Activated T-helper 1 cell treated with anti-CD3 and anti-CD28 coated beads, Interleukin-2, amount 50 U/mL, for 16 hours (primary cell): ENCODE data around the gene S100A13.

ENCODE experiments used
- DNase-seq, 2 donors: peaks; one replicate each; pipeline ENCODE4 v3.0.0-alpha.2; 2020; ENCODE audit warnings: low read depth in 1 of 2, low spot score in 1 of 2

S100A13 gene

DNA sequence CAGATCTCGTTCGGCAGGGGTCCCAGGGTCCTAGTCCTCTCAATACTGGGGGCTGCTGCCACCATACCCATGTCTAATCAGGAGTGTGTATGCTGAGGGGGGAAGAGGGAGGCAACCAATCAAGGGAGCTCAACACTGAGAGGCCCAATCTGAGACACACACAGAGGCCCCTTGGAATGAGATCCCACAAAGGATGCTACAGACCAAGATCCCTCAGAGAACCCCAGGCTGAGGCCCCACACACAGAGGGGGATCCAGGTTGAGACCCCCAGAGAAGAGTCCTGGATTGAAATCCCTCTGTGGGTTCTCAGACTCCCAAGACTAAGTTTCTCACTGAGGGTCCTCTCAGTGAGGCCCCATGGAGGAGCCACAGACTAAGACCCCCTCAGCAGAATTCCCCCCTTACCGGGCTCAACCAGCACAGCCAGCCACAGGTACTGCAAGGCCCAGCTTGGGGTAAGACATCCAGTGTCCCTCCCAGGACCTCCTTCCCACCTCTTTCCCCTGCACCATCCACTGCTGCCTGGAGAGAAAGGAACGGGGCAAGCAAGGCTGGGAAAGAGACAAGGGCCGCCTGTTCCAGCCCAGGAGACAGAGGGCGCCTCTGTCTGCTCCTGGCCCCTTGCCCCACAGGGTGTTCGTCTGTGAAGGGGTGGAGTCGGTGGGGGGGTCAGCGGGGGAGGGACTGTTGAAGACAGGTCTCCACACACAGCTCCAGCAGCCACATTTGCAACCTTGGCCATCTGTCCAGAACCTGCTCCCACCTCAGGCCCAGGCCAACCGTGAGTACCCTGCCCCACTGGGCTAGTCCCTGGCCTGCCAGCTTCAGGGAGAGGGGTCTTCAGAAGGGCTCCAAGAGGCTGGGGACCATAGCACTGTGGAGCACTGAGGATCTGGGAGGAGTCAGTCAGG, 666 bp upstream of the S100A13 start, which contains the start of gene S100A1:
TSS of gene S100A1 (plus strand) at position 720 of the 912 bp plus-strand sequence. CDS start 2,088 bp downstream, outside the sequence.
- DNase-seq, result no peak

DNA sequence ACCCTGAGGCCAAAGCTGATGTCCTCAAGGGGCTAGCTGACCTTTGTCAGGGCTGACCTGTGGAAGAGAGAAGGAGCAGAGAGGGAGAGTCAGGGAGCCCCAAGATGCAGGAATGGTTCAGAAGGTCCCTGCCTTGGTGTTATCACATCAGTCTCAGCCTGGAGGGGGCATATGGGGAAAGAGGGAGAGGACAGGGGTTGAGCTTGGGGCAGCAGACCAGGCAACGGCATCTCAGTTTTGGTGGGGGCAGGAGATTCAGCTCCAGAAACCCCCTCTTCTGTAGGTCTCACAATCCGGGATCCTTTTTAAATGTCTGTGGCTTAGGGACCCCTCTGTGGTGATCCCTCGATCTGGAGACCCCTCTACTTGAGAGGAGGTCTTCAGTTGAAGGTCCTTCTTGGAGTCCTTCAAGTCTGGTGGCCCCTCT, 815 bp downstream of the S100A13 start:
- no peak for DNase-seq

DNA sequence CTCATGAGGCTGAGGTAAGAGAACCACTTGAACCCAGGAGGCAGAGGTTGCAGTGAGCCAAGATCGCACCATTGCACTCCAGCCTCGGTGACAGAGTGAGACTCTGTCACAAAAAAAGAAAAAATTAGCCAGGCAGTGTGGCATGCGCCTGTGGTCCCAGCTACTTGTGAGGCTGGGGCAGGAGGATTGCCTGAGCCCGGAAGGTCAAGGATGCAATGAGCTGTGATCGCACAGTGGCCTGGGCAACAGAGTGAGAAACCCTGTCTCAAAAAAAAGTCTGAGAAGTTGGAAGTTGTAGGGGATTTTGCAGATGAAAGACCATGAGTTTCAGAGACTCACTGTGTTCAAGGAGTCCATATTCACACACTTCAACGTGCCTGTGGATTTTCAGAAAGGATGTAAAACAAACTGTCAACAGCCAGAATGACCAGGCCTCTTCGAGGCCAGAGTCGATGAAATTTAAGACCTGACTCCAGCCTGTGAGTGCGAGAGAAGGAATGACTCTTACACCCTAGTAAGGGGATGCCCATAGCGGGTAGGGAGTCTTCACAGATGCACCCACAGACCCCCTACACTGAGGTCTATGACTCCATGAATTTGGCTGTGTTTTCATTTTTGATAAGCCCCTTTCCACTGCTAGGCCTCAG, 2.2 kb downstream of the S100A13 start:
- DNase-seq, result no peak

DNA sequence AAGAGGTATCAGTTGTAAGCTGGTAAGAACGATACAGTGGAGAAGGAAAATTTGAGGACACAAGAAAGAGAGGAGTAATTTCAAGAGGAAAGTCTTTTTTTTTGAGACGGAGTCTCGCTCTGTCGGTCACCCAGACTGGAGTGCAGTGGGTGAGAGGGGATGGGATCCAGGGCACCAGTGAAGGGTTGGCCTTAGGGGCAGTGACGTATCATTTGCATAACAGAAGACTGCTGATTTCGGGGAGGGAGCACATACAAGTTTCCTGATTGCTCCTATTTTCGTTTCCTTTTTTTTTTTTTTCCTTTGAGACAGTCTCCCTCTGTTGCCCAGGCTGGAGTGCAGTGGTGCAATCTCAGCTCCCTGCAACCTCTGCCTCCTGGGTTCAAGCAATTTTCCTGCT, 4.2 kb downstream of the S100A13 start:
- DNase-seq, result no peak

DNA sequence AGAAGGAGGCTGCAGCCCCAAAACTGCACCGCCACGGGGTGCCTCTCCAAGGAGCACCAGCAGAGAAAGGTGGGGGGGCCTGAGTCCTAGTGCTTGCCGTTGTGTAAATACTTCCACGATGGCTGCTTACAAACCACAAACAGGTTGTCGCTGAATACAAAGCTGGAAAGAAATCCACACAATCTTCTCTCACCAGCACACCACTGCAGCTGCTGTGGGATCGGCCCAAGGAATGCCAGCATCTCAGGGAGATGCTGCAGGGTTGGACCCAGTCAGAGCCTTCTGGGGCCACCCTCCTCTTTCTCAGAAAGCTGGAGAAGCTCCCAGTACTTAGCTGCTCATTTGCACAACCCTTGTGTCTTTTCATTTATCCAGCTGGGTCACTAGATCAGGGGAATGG, 8.1 kb downstream of the S100A13 start:
- no peak for DNase-seq

DNA sequence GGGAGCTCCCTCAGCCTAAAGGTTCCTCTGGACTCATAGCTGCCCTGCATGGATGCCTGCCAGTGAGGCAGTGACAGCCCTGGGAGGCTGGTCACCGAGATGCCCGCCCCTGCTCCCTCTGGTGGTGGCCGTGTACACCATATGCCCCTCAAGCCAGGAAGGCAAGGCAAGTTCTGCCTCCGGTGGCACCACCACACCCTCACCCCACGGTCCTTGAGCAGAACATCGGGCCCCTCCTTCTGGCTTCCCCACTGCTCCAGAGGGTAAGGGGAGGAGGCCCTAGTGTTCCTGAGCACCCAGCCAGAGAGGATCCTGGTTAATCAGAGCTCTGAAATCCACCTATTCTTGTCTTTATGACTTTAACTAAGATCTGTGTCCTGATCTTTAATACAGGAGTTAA, 9.6 kb downstream of the S100A13 start:
- DNase-seq, result peak; percentile 31 to 53

DNA sequence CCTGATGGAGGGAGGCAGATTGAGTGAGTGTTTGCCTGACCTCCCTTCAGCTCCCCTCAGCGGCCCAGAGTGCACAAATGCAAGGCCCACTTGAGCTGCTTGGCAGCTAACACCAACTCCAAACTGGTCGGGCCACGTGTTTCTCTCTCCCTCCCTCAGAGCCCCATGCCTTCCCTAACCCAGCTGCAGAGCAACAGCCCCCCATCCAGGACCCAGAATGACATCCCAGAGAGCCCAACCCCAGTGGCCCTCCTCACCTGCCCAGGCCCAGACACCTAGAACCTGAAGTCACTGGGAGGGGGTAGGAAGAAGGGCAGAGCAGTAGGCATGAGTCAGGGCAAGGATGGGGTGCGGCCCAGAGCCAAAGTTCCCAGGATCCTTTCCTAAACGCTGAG, 10.4 kb downstream of the S100A13 start:
- no peak for DNase-seq

DNA sequence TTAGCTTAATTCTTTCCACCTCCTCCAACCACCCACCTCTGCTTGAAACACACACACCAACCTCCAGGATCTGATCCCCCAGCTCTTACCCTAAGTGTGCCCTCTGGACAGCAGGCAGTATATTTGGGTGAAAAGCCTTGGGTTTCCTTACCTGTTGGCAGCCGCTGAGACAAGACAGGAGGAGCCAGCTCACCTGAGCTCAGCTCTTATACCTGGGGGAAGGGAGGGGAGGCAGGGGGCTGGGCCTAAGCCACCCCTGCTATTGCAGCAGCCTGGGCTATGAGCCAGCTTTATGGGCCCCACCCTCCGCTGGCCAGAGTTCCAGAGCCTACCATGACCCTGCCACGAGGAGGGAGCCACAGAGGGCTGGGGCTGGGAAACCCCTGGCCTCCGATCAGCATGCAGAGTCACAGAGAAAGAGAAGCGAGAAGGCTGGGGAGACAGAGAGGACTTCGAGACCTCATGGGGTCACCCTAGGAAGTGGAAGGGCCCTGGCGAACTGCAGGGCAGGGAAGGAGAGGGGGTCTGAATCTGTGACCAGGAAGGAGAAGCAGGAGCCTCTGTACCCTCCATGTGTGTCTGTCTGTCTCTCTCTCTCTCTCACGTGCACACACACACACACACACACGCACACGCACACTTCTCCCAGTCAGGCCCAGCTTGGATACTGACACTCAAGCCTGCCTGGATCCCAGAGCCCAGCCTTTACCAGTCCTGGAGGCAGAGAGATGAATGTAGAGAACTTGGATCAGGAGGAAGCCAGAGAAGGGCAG, 11.0 kb downstream of the S100A13 start, which contains the start of gene S100A14:
TSS of gene S100A14 (minus strand) at position 182 of the 773 bp plus-strand sequence. CDS start 467 bp downstream, outside the sequence.
- no peak for DNase-seq

DNA sequence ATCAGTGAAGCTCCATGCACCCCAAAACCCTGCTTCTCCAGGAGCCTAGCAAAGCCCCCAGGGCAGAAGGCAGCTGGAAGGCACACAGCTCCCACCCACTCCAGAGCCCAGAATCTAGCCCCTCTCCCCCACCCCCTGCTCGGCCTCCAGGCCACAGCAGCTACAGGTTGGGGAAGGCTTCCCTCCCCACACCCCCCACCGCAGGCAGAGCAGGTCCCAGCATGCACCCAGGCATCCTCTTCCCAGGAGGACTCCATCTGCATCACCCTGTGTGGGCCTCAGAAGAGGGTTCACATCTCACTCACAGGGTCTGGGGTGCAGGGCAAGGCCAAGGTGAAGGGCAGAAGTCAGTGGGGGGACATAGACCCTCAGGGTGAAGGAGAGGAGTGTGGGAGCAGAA, 11.9 kb downstream of the S100A13 start:
- no peak for DNase-seq

DNA sequence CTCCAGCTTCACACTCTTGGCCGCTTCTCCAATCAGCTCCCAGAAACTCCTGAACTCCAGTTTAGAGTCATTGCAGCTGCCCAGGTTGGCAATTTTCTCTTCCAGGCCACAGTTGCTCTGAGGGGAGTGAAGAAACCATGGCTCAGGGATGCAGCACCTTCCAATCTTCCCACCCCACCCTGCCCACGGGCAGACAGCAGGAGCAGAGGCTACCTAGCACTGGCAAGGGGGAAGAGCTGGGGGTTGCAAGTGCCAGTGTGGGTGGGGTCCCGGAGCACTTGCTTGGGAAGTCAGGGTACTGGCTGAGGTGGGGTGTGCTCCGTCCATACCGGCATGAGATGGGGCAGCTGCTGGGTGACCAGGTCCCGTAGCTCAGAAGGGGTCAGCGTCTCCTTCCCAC, 12.4 kb downstream of the S100A13 start:
- DNase-seq, result no peak

DNA sequence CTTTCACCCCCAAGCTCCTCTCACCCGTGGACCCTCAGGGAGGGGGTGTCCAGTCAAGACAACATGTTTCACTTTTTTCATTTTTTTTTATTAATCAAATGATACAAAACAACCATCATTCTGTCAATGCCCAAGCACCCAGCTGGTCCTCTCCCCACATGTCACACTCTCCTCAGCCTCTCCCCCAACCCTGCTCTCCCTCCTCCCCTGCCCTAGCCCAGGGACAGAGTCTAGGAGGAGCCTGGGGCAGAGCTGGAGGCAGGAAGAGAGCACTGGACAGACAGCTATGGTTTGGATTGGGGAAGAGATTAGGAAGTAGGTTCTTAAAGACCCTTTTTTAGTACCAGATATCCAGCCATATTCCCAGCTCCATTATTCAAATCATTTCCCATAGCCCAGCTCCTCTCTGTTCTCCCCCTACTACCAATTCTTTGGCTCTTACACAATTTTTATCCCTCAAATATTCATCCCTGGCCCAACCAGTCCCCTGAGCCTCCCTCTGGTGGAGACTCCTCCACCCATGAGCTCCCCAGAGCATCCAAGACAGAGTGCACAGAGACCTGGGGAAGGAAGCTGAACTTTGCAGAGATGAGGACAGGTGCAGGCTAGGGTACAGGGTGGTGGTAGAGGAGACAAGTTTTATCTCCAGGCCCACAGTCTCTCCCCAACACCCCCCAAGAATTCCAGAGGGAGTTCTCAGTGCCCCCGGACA, 13.0 kb downstream of the S100A13 start:
- no peak for DNase-seq

DNA sequence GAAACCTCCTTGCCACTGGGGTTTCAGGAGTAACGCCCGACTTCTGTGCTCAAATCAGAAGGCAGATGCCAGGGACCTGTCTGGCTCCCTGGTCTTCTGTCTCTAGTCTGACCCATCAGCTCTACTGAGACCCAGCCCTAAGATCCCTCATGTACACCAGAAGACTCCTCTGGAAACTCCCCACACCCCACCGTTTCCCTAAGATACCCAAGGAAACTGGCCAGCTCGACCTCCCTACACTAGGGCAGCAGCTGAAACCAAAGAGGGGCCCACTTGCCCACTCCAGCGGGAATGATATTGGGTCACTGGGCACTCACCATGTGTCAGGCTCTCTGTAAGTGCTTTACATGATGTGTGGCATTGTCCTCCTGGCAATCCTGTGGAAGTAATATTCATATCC, 13.9 kb downstream of the S100A13 start:
- no peak for DNase-seq

DNA sequence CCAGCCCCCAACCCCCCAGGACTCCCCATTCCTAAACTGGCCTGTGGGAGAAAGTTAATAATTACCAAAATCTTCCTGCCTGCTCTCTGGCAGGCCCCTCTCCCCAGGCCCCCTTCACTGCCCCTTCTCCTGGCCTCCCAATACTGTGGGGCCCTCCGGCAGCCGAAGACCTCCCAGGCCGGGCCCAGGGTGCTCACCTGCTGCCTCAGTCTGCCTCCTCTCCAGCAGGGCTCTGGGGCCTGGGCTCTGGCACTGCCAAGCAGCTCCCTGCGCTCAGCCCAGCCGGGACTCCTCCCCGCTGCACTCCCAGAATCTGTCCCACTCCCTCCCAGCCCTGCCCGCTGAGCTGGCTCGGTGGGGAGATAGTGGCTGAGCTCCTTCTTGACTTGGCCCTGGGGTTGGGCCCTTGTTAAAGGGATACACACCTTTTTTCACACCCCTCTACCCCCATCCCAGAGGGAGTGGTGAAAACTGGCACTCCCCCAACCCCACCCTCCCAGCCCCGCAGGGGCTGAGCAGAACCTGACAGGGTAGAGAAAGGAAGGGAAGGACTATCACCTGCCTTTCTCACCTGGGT, 14.5 kb downstream of the S100A13 start, which contains the start of gene S100A16:
TSS of gene S100A16 (minus strand) at position 383 of the 577 bp plus-strand sequence. CDS start 4,986 bp downstream, outside the sequence.
- no peak for DNase-seq

DNA sequence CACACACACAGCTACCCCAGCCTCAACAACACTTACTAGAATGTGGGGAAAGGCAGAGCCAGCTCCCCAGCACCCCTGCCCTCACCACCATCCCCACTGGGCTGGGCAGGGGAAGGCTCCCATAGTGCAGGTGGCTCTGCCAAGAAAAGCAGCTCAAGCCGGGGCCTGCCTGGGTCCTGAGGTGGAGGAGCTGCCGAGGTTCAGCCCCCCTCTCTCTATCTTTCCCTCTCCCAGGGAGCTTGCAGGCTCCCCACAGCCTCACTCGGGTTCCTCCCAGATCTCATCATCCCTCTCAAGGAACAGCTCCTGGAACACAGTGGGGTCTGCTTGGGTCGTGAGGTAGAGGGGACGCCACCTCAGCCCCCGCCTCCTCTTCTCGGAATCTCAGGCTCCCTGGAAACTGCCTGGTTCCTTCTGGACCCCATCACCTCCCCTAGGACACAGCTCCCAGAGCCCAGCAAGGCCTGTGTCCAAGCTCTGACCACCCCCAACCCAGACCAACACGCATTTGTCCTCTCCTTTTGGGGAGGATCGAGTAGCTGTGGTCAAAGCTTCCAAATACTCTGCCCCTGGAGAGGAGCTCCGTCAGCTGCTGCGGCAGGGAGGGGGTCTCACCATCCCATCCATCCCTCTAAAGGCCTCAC, 15.1 kb downstream of the S100A13 start:
- DNase-seq, result no peak

DNA sequence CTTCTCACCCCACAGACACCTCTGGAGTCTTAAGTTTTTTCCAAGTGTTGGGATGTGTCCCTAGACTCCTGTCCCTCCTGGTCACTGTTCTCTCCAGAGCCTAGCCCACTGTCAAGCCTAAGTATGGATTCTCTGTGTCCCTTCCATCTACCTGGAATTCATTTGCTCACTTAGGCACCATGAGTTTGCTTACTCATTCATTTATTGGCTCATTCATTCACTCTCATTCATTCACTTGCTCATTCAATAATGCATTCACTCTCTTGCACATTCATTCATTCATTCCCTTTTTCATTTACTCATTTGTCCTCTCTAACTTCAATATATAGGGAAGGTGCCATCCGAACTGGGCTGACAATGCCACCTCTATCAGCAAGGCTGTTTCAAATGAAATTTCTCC, 15.9 kb downstream of the S100A13 start:
- DNase-seq, result no peak

DNA sequence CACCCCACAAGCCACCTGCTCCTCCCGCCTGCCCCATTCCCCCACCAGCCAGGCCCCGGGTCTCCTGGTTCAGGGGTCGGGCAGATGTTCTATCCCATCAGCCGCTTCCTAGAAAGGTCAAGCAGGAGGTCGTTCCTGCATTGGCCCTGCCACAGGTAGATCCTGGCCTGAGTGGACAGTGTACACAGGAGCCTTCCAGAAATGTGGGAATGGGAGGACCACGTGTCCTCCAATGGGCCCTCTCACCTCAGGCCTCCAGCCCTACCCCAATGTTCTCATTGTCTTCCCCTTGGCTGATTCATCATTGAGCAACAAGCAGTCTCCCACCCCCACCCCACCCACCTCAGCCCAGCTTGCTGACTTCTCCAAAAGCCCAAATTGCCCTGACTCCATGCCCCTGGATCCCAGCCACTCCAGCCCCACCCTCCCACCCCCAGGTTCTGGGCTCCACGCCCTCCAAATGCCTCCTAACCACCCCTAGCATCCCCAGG, 16.4 kb downstream of the S100A13 start:
- DNase-seq, result no peak

DNA sequence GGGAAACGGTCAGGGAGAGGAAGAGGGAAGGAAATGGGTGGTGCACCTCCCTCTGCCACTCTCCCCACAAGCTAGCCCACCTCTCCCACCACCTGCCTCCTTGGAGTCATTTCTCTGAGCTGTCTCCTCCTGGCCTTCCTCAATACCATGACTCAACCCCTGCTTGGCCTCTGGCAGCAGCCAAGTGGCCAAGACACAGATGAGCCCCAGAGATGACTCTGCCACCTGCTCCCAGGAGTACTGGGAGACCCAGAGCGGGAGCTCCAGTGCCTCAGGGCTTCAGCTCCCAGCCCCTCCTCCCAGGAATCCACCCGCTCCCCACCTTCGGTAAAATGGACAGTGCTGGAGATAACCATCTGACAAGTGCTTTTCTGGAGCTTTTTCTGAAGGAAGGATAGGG, 17.0 kb downstream of the S100A13 start:
- no peak for DNase-seq

DNA sequence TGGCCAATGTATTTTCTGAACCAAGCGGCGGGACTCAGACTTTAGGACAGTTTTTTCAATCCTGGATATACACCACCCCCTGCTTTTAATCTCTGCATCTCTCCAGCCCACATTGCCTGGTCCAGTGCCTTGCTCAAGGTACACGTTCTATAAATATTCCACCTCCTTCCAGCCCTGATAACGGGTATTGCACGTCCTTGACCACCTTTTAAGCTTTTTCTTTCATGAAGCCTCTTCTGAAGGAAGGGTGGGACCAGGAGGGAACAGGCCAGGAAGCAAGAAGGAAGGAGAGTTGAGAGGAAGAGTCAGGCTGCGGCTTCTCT, 17.8 kb downstream of the S100A13 start:
- DNase-seq, result no peak

DNA sequence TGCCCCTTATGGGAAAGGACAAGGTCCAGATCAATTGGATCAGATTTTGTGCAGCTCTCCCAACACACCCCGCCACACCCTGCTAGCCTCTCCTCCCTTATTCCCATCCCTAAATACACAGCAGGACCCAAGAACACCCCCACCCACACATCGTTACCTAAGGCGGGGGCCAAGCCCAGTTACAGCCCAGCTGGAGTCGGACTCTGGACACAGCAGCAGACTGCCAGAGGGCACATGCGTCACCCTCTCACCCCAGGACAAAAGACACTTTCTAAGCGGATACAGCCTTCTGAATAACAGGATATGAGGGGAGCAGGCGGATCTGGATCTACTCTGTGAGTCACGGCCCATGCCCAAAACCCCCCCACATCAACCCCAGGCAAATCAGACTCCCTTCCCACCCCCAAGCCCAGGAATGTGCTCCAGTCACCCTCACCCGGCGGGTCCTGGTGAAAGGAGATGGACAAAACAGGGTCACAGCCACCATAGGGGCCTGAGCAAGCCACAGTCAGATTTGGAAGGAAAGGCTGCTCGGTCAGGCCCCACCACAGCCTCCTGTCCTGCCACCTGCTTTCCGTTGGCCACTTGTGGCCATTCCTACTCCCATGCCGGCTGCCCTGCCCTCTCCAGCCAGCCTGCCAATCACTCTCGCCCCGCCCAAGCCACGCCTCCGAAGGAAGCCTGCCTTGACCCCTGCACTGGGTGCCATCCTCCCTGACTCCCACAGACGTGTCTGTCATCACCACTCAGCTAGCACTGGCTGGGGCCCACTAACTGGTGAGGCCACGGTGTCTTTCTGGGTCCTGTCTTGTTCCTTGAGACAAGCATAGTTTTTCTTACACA, 18.3 kb downstream of the S100A13 start:
- no peak for DNase-seq
